ENCODE data around the gene P2RX4.

GRCh38 chr12:121196902-121197301, 13.0 kb upstream of the P2RX4 start:
- TF ChIP-seq CTCF (IDR thresholded peaks at IDR 0.05) (no peak), POLR2A (IDR thresholded peaks at IDR 0.05) (no peak)

Measured in right lobe of liver (tissue), 4 donors.